ENCODE data around the gene PXDN.
A peak's percentile ranks its signal among the peaks of the same experiment; 100 is the strongest.
"Not testable (repeated sequence)": the region's sequence is repeated elsewhere in the genome, so short reads cannot be mapped to it uniquely, and the experiment has no call there.

The PXDN gene

GRCh38 chr2:1627628-1628381 is 116.5 kb downstream of the PXDN start:
- H3K4me3 ChIP-seq (ENCODE audit: control insufficient read depth, low read depth, low read length): no peak overlapping the region
- TF ChIP-seq CTCF (conservative IDR thresholded peaks at IDR 0.05; ENCODE audit: control insufficient read depth, insufficient read depth, low read depth, low read length): no peak
- DNase-seq (ENCODE audit: low read depth): no peak

DNA sequence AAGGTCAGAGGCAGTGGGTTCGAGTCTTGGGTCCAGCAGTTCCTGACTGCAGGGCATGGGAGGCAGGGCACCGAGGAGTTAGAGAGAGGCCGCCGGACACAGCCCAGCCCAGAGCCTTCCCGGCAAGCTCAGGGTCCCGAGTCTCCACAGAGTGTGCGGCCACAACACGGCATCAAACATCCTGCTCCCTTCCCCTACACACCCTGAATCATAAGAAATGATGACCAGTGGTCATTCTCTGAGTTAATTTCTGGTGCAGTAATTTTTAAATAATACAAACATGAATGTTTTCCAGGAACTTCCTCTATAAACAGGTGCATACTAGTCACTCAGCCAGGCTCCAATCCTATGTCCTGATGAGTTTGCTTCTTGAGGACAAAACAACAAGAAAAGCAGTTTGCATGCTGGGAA is 118.0 kb downstream of the PXDN start:
- peak; percentile 29 for DNase-seq (ENCODE audit: low read depth)
- no peak overlapping the region for H3K4me3 ChIP-seq (ENCODE audit: control insufficient read depth, low read depth, low read length)
- TF ChIP-seq CTCF (conservative IDR thresholded peaks at IDR 0.05; ENCODE audit: control insufficient read depth, insufficient read depth, low read depth, low read length): no peak

DNA sequence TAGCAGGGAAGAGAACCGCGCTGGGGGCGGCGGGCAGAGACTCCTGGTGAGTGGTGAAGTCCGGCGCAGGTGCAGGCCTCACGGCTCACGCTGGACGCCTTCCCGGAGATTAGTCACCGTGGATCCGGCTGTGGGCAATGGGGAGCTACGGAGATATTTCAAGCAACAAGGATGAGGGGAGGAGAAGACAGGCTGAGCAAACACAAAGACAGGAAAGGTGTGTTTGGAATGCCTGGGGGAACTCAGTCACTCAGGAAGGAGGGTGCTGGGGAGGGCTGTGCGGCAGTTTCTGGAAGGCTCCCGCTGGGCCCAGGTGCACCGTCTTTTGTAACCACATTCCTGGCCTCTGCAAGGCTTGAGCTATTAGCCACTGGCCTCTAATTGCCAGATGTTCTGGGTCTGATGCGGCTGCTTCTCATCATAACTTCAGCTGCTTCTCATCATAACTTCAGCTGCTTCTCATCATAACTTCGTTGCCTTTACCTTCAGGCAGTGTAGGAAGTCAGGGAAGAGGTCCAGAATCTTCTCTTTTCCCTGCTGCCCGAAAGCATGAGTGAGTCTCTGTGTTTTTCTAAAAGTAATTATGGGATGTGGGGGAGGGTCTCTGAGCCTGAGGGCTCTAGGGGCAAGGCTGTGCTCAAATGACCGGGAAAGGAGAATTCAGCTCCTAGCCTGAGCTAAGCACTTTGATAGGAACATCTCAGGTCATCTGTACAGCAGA is 118.9 kb downstream of the PXDN start:
- peak; percentile 85 for DNase-seq (ENCODE audit: low read depth)
- H3K4me3 ChIP-seq (ENCODE audit: control insufficient read depth, low read depth, low read length): no peak overlapping the region
- no peak for TF ChIP-seq CTCF (conservative IDR thresholded peaks at IDR 0.05; ENCODE audit: control insufficient read depth, insufficient read depth, low read depth, low read length)

GRCh38 chr2:1623906-1624445 is 120.3 kb downstream of the PXDN start:
- no peak for DNase-seq (ENCODE audit: low read depth)
- H3K4me3 ChIP-seq (ENCODE audit: control insufficient read depth, low read depth, low read length): no peak overlapping the region
- TF ChIP-seq CTCF (conservative IDR thresholded peaks at IDR 0.05; ENCODE audit: control insufficient read depth, insufficient read depth, low read depth, low read length): no peak

DNA sequence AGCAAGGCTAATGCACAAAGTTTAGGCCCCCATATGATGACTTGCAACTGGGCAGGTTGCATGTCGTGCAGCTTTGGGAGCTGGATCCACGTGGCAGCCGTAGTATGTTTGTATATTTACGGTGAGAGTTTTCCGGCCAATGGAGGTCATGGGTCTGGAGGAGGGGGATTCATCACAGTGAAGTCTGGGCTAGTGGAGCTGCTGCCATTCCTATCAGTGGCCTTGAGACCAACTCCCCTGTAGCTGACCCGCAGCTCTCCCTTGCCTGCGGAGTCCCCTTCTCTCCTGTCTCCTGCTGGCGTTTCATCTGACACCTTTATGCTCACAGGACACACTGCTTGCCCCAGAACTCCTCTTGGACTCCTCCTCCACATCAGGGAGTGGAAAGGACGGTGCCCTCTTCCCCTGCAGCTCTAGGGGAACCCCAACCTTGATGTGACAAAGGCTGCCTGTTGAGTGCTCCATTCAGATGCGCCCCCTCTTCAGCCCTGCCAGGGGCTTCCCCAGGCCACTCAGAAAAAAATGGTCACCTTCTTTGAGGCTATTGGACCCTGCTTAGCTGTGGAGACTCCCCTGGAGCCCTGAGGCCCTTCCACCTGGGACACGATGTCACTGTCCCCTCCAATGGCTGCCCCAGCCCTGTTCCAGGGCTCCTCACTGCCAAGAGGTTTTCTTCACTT is 121.7 kb downstream of the PXDN start:
- no peak overlapping the region for H3K4me3 ChIP-seq (ENCODE audit: control insufficient read depth, low read depth, low read length)
- TF ChIP-seq CTCF (conservative IDR thresholded peaks at IDR 0.05; ENCODE audit: control insufficient read depth, insufficient read depth, low read depth, low read length): no peak
- no peak for DNase-seq (ENCODE audit: low read depth)

GRCh38 chr2:1621976-1622375 is 122.3 kb downstream of the PXDN start:
- not testable (repeated sequence) for H3K4me3 ChIP-seq (ENCODE audit: control insufficient read depth, low read depth, low read length); DNase-seq (ENCODE audit: low read depth)

GRCh38 chr2:1621501-1621900 is 122.8 kb downstream of the PXDN start:
- TF ChIP-seq CTCF (conservative IDR thresholded peaks at IDR 0.05; ENCODE audit: control insufficient read depth, insufficient read depth, low read depth, low read length): no peak
- H3K4me3 ChIP-seq (ENCODE audit: control insufficient read depth, low read depth, low read length): no peak overlapping the region
- no peak for DNase-seq (ENCODE audit: low read depth)
